ENCODE measurements around the gene ZNF688. TPM values are rescaled to one million over a fixed set of nuclear protein-coding genes. Genes with fewer than 3 reads are reported as not detected.

ZNF688 gene
- total and polyA plus RNA-seq, 2 of the 13 experiments (the other 11 are each of a cell fraction or from before 2014, with no cell fraction given): 2.4 to 5.4 TPM

- peak; percentile 58 for TF ChIP-seq SP2 (CRISPR knock-in tag; IDR thresholded peaks at IDR 0.05)
- TF ChIP-seq PRDM15 (CRISPR knock-in tag; IDR thresholded peaks at IDR 0.05): peak; percentile 39
- no peak; the same call in 1 of the 2 replicates for TF ChIP-seq SETDB1 (CRISPR knock-in tag; IDR thresholded peaks at IDR 0.05; ENCODE audit: borderline replicate concordance)
- TF ChIP-seq ZNF879 (CRISPR knock-in tag; IDR thresholded peaks at IDR 0.05): no peak
- peak; percentile 72 to 87 for TF ChIP-seq POLR2A (IDR thresholded peaks at IDR 0.05; ENCODE audit: insufficient read depth in 1 of 2, low read depth in 2 of 2, low read length in 2 of 2)
- peak; percentile 90; the same call in 1 of the 2 replicates for TF ChIP-seq ZNF484 (CRISPR knock-in tag; IDR thresholded peaks at IDR 0.05; ENCODE audit: borderline replicate concordance, low read depth)
- TF ChIP-seq IKZF4 (CRISPR knock-in tag; IDR thresholded peaks at IDR 0.05; ENCODE audit: borderline replicate concordance, low read depth, not compliant biosample characterization): peak; percentile 83
- TF ChIP-seq TOE1 (CRISPR knock-in tag; IDR thresholded peaks at IDR 0.05): peak; percentile 43; the same call in 1 of the 2 replicates
- TF ChIP-seq ZBTB3 (CRISPR knock-in tag; IDR thresholded peaks at IDR 0.05; ENCODE audit: borderline replicate concordance, low read depth): no peak
- peak; percentile 97 for TF ChIP-seq ZFY (CRISPR knock-in tag; IDR thresholded peaks at IDR 0.05)
- peak; percentile 70; the same call in 1 of the 2 replicates for TF ChIP-seq ZNF234 (CRISPR knock-in tag; conservative IDR thresholded peaks at IDR 0.05)
- TF ChIP-seq HINFP (CRISPR knock-in tag; IDR thresholded peaks at IDR 0.05; ENCODE audit: low read depth): no peak; the same call in 1 of the 2 replicates
- TF ChIP-seq ATF4 (CRISPR knock-in tag; IDR thresholded peaks at IDR 0.05): peak in 1 of 2 experiments; percentile 76; a peak in 1 of 4 replicates
- TF ChIP-seq ZNF7 (CRISPR knock-in tag; IDR thresholded peaks at IDR 0.05): no peak; the same call in 1 of the 2 replicates
- peak; percentile 69 for TF ChIP-seq ATF2 (CRISPR knock-in tag; IDR thresholded peaks at IDR 0.05)
- no peak for TF ChIP-seq ATF6 (CRISPR knock-in tag; conservative IDR thresholded peaks at IDR 0.05)
- no peak; the same call in 1 of the 2 replicates for TF ChIP-seq SSRP1 (CRISPR knock-in tag; IDR thresholded peaks at IDR 0.05)
- TF ChIP-seq NCOR1 (IDR thresholded peaks at IDR 0.05; ENCODE audit: borderline replicate concordance, low read length): peak; percentile 75; the same call in 1 of the 2 replicates
- TF ChIP-seq SMC3 (IDR thresholded peaks at IDR 0.05; ENCODE audit: low read length): peak; percentile 2; the same call in 1 of the 2 replicates
- no peak for TF ChIP-seq MTA3 (CRISPR knock-in tag; IDR thresholded peaks at IDR 0.05)
Measured at GRCh38 chr16:30534368-30535105, 37.0 kb downstream of the ZNF688 start, which contains the start of gene ZNF747 (continued).

Data from HepG2 (cell line).